Trophoblast cell (in vitro differentiated cells and primary cell): ENCODE measurements around the gene HKDC1.

Source experiments
- DNase-seq, 2 donors: peaks; one replicate each; pipeline ENCODE4 v3.0.0-alpha.2; 2016
- H2AFZ ChIP-seq: 2 replicates; pipeline ENCODE4 v1.6.1; 2013; ENCODE audit warnings: low read length, moderate library complexity, mild to moderate bottlenecking; ENCODE audit not compliant: insufficient read depth, poor library complexity
- H2AK5ac ChIP-seq: 2 replicates; pipeline ENCODE4 v1.6.1; 2013; ENCODE audit warnings: mild to moderate bottlenecking, low read length
- H2BK120ac ChIP-seq: 2 replicates; pipeline ENCODE4 v1.6.1; 2013; ENCODE audit warnings: low read length, mild to moderate bottlenecking, moderate library complexity; ENCODE audit not compliant: insufficient read depth, poor library complexity
- H2BK12ac ChIP-seq: 2 replicates; pipeline ENCODE4 v1.6.1; 2013; ENCODE audit warnings: mild to moderate bottlenecking, low read length, moderate library complexity
- H2BK5ac ChIP-seq: 2 replicates; pipeline ENCODE4 v1.6.1; 2013; ENCODE audit warnings: low read length, low read depth, moderate library complexity, mild to moderate bottlenecking; ENCODE audit not compliant: poor library complexity
- H3K14ac ChIP-seq: 2 replicates; pipeline ENCODE4 v1.6.1; 2013; ENCODE audit warnings: mild to moderate bottlenecking, low read length
- H3K18ac ChIP-seq: 2 replicates; pipeline ENCODE4 v1.6.1; 2013; ENCODE audit warnings: mild to moderate bottlenecking, low read length
- H3K23ac ChIP-seq: 2 replicates; pipeline ENCODE4 v1.6.1; 2013; ENCODE audit warnings: low read length
- H3K27ac ChIP-seq: 2 replicates; pipeline ENCODE4 v1.5.1; 2013; ENCODE audit warnings: low read depth, mild to moderate bottlenecking, inconsistent platforms, low read length, moderate library complexity
- H3K27me3 ChIP-seq: 2 replicates; pipeline ENCODE4 v1.6.1; 2013; ENCODE audit warnings: inconsistent platforms, mild to moderate bottlenecking, low read length, moderate library complexity; ENCODE audit not compliant: insufficient read depth
- H3K36me3 ChIP-seq, 2 experiments: 1 replicate in 1 of 2; 2 replicates in 1 of 2; pipeline ENCODE4 v1.6.1; 2013; ENCODE audit warnings: low read length in 2 of 2, mild to moderate bottlenecking in 2 of 2, moderate library complexity in 1 of 2; ENCODE audit not compliant: insufficient read depth in 2 of 2, control insufficient read depth in 1 of 2
- H3K4ac ChIP-seq: 2 replicates; pipeline ENCODE4 v1.6.1; 2013; ENCODE audit warnings: low read depth, mild to moderate bottlenecking, low read length, moderate library complexity
- H3K4me1 ChIP-seq, 2 experiments: 1 replicate in 1 of 2; 2 replicates in 1 of 2; pipeline ENCODE4 v1.6.1; 2013; ENCODE audit warnings: low read length in 2 of 2, mild to moderate bottlenecking in 2 of 2, moderate library complexity in 1 of 2; ENCODE audit not compliant: insufficient read depth in 2 of 2, control insufficient read depth in 1 of 2
- H3K4me2 ChIP-seq: 2 replicates; pipeline ENCODE4 v1.6.1; 2013; ENCODE audit warnings: inconsistent platforms, mild to moderate bottlenecking, low read length, moderate library complexity
- H3K4me3 ChIP-seq: 2 replicates; pipeline ENCODE4 v1.5.1; 2013; ENCODE audit warnings: mild to moderate bottlenecking, low read depth, low read length, inconsistent platforms
- H3K79me1 ChIP-seq: one replicate; pipeline ENCODE4 v1.6.1; 2013; ENCODE audit warnings: low read length
- H3K79me2 ChIP-seq: 2 replicates; pipeline ENCODE4 v1.6.1; 2013; ENCODE audit warnings: low read length, mild to moderate bottlenecking; ENCODE audit not compliant: control insufficient read depth, insufficient read depth, poor library complexity
- H3K9ac ChIP-seq: 2 replicates; pipeline ENCODE4 v1.6.1; 2013; ENCODE audit warnings: mild to moderate bottlenecking, low read length
- H3K9me3 ChIP-seq: 2 replicates; pipeline ENCODE4 v1.6.1; 2013; ENCODE audit warnings: low read depth, mild to moderate bottlenecking, control low read depth, inconsistent platforms, low read length; ENCODE audit not compliant: insufficient read depth
- H4K12ac ChIP-seq: 2 replicates; pipeline ENCODE4 v1.6.1; 2013; ENCODE audit warnings: low read depth, mild to moderate bottlenecking, low read length, moderate library complexity
- H4K8ac ChIP-seq: 2 replicates; pipeline ENCODE4 v1.6.1; 2013; ENCODE audit warnings: low read depth, mild to moderate bottlenecking, low read length, moderate library complexity
- H4K91ac ChIP-seq: one replicate; pipeline ENCODE4 v1.6.1; 2013; ENCODE audit warnings: low read depth, mild to moderate bottlenecking, low read length, moderate library complexity
- WGBS: extraction: QIAGEN DNeasy Blood & Tissue Kit; methylation state at CpG from one replicate; pipeline ENCODE4 v1.1.7; 2013; ENCODE audit warnings: missing lambda C conversion rate; ENCODE audit not compliant: insufficient read length, insufficient coverage; ENCODE audit errors: extremely low coverage; 5-methylcytosine and 5-hydroxymethylcytosine counted together

Gene HKDC1

DNA sequence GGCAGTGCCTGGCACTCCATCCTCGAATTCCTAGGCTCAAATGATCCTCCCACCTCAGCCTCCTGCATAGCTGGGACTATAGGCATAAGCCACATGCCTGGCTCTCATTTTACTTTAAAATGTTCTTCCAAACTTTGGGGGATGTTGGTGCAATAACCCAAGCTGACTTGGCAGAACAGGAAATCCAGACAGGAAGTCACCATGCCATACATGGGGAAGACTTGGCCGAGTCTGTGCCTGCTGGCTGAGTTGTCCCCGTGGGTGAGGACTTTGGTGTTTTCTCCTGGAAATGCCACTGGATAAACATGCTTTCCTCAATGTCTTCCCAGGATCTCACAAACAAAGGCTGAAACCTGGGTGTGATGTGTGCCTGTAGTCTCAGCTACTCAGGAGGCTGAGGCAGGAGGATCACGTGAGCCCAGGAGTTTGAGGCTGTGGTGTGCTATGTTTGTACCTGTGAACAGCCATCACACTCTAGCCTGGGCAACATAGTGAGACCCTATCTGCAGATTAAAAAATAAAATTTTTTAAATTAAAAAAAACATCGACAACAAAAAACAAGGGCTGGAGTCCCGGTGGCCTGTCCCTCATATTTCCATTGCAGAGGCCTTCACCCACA lies 19.8 kb downstream of the HKDC1 start:
- no peak overlapping the region for H3K4ac ChIP-seq
- H3K4me2 ChIP-seq: no peak overlapping the region
- H4K12ac ChIP-seq: no peak overlapping the region
- DNase-seq: no peak
- H4K8ac ChIP-seq: no peak overlapping the region
- WGBS: no CpG with 5 or more reads among the region's 6 CpGs
- H2BK5ac ChIP-seq: no peak overlapping the region
- no peak overlapping the region for H3K27ac ChIP-seq
- H3K4me1 ChIP-seq: no peaks in the 10 kb centered on the region
- no peaks in the 10 kb centered on the region for H3K79me2 ChIP-seq
- no peak overlapping the region for H2AK5ac ChIP-seq
- no peak overlapping the region for H2BK120ac ChIP-seq
- H4K91ac ChIP-seq: no peak overlapping the region
- H2AFZ ChIP-seq: no peak overlapping the region
- no peak overlapping the region for H3K14ac ChIP-seq
- no peak overlapping the region for H3K23ac ChIP-seq
- no peak overlapping the region for H3K18ac ChIP-seq
- no peaks in the 10 kb centered on the region for H3K36me3 ChIP-seq
- H3K27me3 ChIP-seq: no peaks in the 10 kb centered on the region
- H3K79me1 ChIP-seq: no peaks in the 10 kb centered on the region
- no peak overlapping the region for H3K9ac ChIP-seq
- no peak overlapping the region for H2BK12ac ChIP-seq
- H3K9me3 ChIP-seq: no peaks in the 10 kb centered on the region
- no peak overlapping the region for H3K4me3 ChIP-seq

DNA sequence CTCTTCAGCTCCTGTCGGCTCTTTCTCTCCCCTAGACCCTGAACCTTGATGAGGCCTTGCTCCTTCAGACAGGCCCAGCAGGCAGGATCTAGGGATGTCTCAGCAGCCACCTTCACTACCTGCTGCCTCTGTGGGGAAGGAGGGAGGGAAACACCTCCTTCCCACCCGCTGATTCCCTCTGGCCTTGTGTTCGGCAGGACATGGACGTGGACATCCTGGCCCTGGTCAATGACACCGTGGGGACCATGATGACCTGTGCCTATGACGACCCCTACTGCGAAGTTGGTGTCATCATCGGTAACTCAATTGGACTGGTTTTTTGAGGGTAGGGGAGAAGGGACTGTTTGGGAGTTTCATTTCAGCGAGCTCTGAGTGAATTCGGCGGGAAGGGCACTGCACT lies 20.3 kb downstream of the HKDC1 start:
- H3K79me2 ChIP-seq: no peaks in the 10 kb centered on the region
- no peaks in the 10 kb centered on the region for H3K27me3 ChIP-seq
- no peak overlapping the region for H3K9ac ChIP-seq
- no peak overlapping the region for H3K27ac ChIP-seq
- H3K18ac ChIP-seq: no peak overlapping the region
- H3K36me3 ChIP-seq: no peaks in the 10 kb centered on the region
- H3K4ac ChIP-seq: no peak overlapping the region
- no peaks in the 10 kb centered on the region for H3K4me1 ChIP-seq
- no peak overlapping the region for H3K4me2 ChIP-seq
- no peak overlapping the region for H2BK12ac ChIP-seq
- H2BK120ac ChIP-seq: no peak overlapping the region
- DNase-seq: no peak
- no peak overlapping the region for H4K91ac ChIP-seq
- no peak overlapping the region for H3K14ac ChIP-seq
- no CpG with 5 or more reads among the region's 11 CpGs for WGBS
- H3K79me1 ChIP-seq: no peaks in the 10 kb centered on the region
- H2BK5ac ChIP-seq: no peak overlapping the region
- H3K4me3 ChIP-seq: no peak overlapping the region
- H2AK5ac ChIP-seq: no peak overlapping the region
- no peak overlapping the region for H4K8ac ChIP-seq
- H2AFZ ChIP-seq: no peak overlapping the region
- H3K9me3 ChIP-seq: no peaks in the 10 kb centered on the region
- H3K23ac ChIP-seq: no peak overlapping the region
- no peak overlapping the region for H4K12ac ChIP-seq

DNA sequence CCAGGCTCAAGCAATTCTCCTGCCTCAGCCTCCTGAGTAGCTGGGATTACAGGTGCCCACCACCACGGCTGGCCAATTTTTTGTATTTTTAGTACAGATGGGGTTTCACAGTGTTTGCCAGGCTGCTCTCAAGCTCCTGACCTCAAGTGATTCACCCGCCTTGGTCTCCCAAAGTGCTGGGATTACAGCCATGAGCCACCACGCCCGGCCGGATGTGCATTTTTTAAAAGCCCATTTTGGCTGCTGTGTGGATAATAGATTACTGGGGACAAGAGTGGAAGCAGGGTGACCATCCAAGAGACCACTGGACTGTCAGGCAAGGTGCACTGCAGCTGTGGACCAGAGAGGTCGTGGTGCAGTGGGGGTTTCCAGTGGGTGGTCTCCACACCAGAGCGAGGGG lies 21.4 kb downstream of the HKDC1 start:
- H4K91ac ChIP-seq: no peak overlapping the region
- no CpG with 5 or more reads among the region's 7 CpGs for WGBS
- H2AFZ ChIP-seq: no peak overlapping the region
- no peak overlapping the region for H3K27ac ChIP-seq
- H3K4me3 ChIP-seq: no peak overlapping the region
- no peak overlapping the region for H2AK5ac ChIP-seq
- H3K18ac ChIP-seq: no peak overlapping the region
- no peak overlapping the region for H4K8ac ChIP-seq
- H3K79me1 ChIP-seq: no peaks in the 10 kb centered on the region
- no peak overlapping the region for H2BK12ac ChIP-seq
- no peak for DNase-seq
- H2BK5ac ChIP-seq: no peak overlapping the region
- no peak overlapping the region for H3K4ac ChIP-seq
- H3K23ac ChIP-seq: no peak overlapping the region
- H3K14ac ChIP-seq: no peak overlapping the region
- H3K36me3 ChIP-seq: no peaks in the 10 kb centered on the region
- H2BK120ac ChIP-seq: no peak overlapping the region
- no peaks in the 10 kb centered on the region for H3K79me2 ChIP-seq
- no peaks in the 10 kb centered on the region for H3K4me1 ChIP-seq
- H3K9me3 ChIP-seq: no peaks in the 10 kb centered on the region
- no peak overlapping the region for H3K4me2 ChIP-seq
- no peaks in the 10 kb centered on the region for H3K27me3 ChIP-seq
- no peak overlapping the region for H3K9ac ChIP-seq
- no peak overlapping the region for H4K12ac ChIP-seq

DNA sequence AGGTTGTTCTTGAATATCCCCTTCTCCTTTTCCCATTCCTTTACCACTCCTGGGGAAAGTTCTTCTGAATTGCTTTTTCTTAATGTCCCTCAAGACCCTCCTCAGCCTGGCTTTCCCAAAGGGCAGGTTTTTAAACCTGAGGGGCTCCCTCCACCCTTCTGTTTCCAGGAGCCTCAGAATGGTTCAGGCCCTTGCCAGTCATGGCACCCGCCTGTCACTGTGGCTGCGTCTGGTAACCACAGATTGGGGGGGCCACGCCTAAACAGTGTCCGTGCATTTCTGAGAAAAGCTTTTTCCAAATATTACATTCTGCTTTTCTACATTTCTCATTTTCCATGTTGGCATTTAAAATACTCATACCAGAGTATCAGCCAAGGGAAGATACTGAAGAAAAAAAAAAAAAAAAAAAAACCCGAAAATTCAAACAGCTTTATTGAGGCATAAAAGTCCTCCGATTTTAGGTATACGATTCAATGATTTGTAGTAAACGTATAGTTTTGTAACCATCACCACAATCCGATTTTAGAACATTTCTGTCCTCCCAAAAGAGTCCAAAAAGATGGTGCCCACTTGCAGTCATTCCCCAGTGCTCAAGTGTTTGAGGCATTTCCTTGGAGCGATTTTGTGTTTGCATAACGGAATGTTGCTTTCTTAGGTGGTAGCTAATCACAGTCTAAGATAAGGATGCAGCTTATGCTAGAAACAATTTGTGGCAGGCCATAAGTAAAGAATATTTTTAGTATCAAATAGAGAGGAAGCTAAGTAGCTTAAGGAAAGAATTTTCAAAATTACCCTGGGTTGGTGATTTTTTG lies 22.1 kb downstream of the HKDC1 start:
- Histone ChIP-seq H2BK5ac (no peak overlapping the region), H3K14ac (no peak overlapping the region), H3K4me2 (no peak overlapping the region), H4K91ac (no peak overlapping the region), H3K23ac (no peak overlapping the region), H2BK120ac (no peak overlapping the region), H2AK5ac (no peak overlapping the region), H3K79me2 (no peaks in the 10 kb centered on the region), H3K27me3 (no peaks in the 10 kb centered on the region), H4K12ac (no peak overlapping the region), H3K4me3 (no peak overlapping the region), H2AFZ (no peak overlapping the region), H3K4me1 (no peaks in the 10 kb centered on the region), H3K18ac (no peak overlapping the region), H3K79me1 (no peaks in the 10 kb centered on the region), H3K4ac (no peak overlapping the region), H3K9ac (no peak overlapping the region), H3K36me3 (no peaks in the 10 kb centered on the region), H2BK12ac (no peak overlapping the region), H4K8ac (no peak overlapping the region), H3K27ac (no peak overlapping the region), H3K9me3 (no peaks in the 10 kb centered on the region)
- DNase-seq: peak in 1 of 2 donors; percentile 63
- no CpG with 5 or more reads among the region's 11 CpGs for WGBS
